HepG2 (cell line): Measurements from ENCODE around the gene CADM2. TPM values are rescaled to one million over a fixed set of nuclear protein-coding genes. Genes with fewer than 3 reads are reported as not detected.
A peak's percentile ranks its signal among the peaks of the same experiment; 100 is the strongest.

ENCODE experiments used
- CENPX ChIP-seq: sonication (generic); formaldehyde crosslinking; IDR thresholded peaks from 2 replicates; pipeline ENCODE4 v1.9.0; 2021; ENCODE audit warnings: mild to moderate bottlenecking, missing genetic modification reagents, moderate library complexity
- EEA1 ChIP-seq: sonication (generic); formaldehyde crosslinking; IDR thresholded peaks from 2 replicates; pipeline ENCODE4 v1.5.1; 2020; ENCODE audit warnings: mild to moderate bottlenecking, missing genetic modification reagents, borderline replicate concordance
- GPN1 ChIP-seq: sonication (generic); formaldehyde crosslinking; IDR thresholded peaks from 2 replicates; pipeline ENCODE4 v1.5.1; 2020; ENCODE audit warnings: missing genetic modification reagents, borderline replicate concordance
- KDM2A ChIP-seq: sonication (generic); formaldehyde crosslinking; IDR thresholded peaks from 2 replicates; pipeline ENCODE4 v1.4.0; 2020; ENCODE audit warnings: low read depth, missing genetic modification reagents, borderline replicate concordance
- KLF11 ChIP-seq: IDR thresholded peaks from 2 replicates; pipeline ENCODE4 v1.6.1; 2016; ENCODE audit warnings: missing compliant biosample characterization
- NFYC ChIP-seq: IDR thresholded peaks from 2 replicates; pipeline ENCODE4 v1.6.1; 2016; ENCODE audit warnings: missing genetic modification reagents, missing compliant biosample characterization
- NPAS2 ChIP-seq: sonication (generic); formaldehyde crosslinking; IDR thresholded peaks from 2 replicates; pipeline ENCODE4 v1.8.0; 2022; ENCODE audit warnings: mild to moderate bottlenecking, missing genetic modification reagents, borderline replicate concordance
- POGZ ChIP-seq: sonication (generic); formaldehyde crosslinking; IDR thresholded peaks from 2 replicates; pipeline ENCODE4 v1.4.0; 2020; ENCODE audit warnings: mild to moderate bottlenecking, missing genetic modification reagents
- PRDM4 ChIP-seq: sonication (generic); formaldehyde crosslinking; IDR thresholded peaks from 2 replicates; pipeline ENCODE4 v1.9.0; 2021; ENCODE audit warnings: missing genetic modification reagents, borderline replicate concordance
- TARDBP ChIP-seq: sonication (generic); formaldehyde crosslinking; IDR thresholded peaks from 2 replicates; pipeline ENCODE4 v1.8.0; 2022; ENCODE audit warnings: mild to moderate bottlenecking, missing genetic modification reagents
- THAP9 ChIP-seq: sonication (generic); formaldehyde crosslinking; IDR thresholded peaks from 2 replicates; pipeline ENCODE4; 2020; ENCODE audit warnings: missing genetic modification reagents, mild to moderate bottlenecking, borderline replicate concordance
- UBTF ChIP-seq: sonication (generic); formaldehyde crosslinking; IDR thresholded peaks from 2 replicates; pipeline ENCODE4 v1.4.0; 2020; ENCODE audit warnings: mild to moderate bottlenecking, missing genetic modification reagents
- ZNF205 ChIP-seq: IDR thresholded peaks from 2 replicates; pipeline ENCODE4 v1.6.1; 2018; ENCODE audit warnings: missing biosample characterization, missing genetic modification reagents
- ZNF430 ChIP-seq: sonication (generic); formaldehyde crosslinking; IDR thresholded peaks from 2 replicates; pipeline ENCODE4 v1.9.0; 2021; ENCODE audit warnings: mild to moderate bottlenecking, missing genetic modification reagents
- ZNF558 ChIP-seq: sonication (generic); formaldehyde crosslinking; IDR thresholded peaks from 2 replicates; pipeline ENCODE4 v1.9.0; 2022; ENCODE audit warnings: mild to moderate bottlenecking, missing genetic modification reagents, borderline replicate concordance
- ZNF605 ChIP-seq: sonication (generic); formaldehyde crosslinking; IDR thresholded peaks from 2 replicates; pipeline ENCODE4 v1.8.0; 2022; ENCODE audit warnings: mild to moderate bottlenecking, missing genetic modification reagents
- ZSCAN31 ChIP-seq: sonication (generic); formaldehyde crosslinking; IDR thresholded peaks from 2 replicates; pipeline ENCODE4 v1.5.0; 2020; ENCODE audit warnings: low read depth, mild to moderate bottlenecking, missing genetic modification reagents
- polyA plus RNA-seq, 8 experiments: library from polyadenylated mRNA; depleted of rRNA in 3 of 8; stranded (reverse) in 7 of 8; unstranded in 1 of 8; fragments of >200 nt; fragmentation: Illumina TruSeq in 4 of 8; extraction: Trizol in 4 of 8; gene quantifications; 2 replicates each; pipeline versions ENCODE4 v1.2.1 to v1.2.3, GENCODE V29; 2011 to 2016; ENCODE audit warnings: low read depth in 4 of 8, missing spikeins in 1 of 8, mixed read lengths in 1 of 8; ENCODE audit not compliant: insufficient read depth in 1 of 8
- total RNA-seq, 5 experiments: library from RNA; depleted of rRNA; stranded (reverse); fragments of >200 nt; fragmentation: Illumina TruSeq; extraction: Trizol; gene quantifications; 2 replicates each; pipeline ENCODE4 v1.2.3, GENCODE V29; 2016; ENCODE audit warnings: low read depth in 1 of 5

Gene CADM2
- total and polyA plus RNA-seq, 2 of the 13 experiments (the other 11 are each of a cell fraction or from before 2014, with no cell fraction given): not detected

GRCh38 chr3:84958495-84959469 is at the start of gene CADM2 (continued):
- TF ChIP-seq NPAS2 (no peak), CENPX (CRISPR knock-in tag) (no peak), GPN1 (CRISPR knock-in tag) (no peak), ZNF205 (CRISPR knock-in tag) (no peak), ZNF605 (CRISPR knock-in tag) (0 out of 2 replicates have a peak, but pooled peaks have one; percentile 30), NFYC (CRISPR knock-in tag) (peak; percentile 62), ZSCAN31 (CRISPR knock-in tag) (0 out of 2 replicates have a peak, but pooled peaks have one; percentile 20), EEA1 (CRISPR knock-in tag) (no peak), ZNF558 (no peak; the same call in 1 of the 2 replicates), PRDM4 (CRISPR knock-in tag) (no peak), UBTF (peak; percentile 92), ZNF430 (CRISPR knock-in tag) (no peak), KDM2A (CRISPR knock-in tag) (peak; percentile 39), THAP9 (CRISPR knock-in tag) (no peak), KLF11 (CRISPR knock-in tag) (no peak), POGZ (CRISPR knock-in tag) (0 out of 2 replicates have a peak, but pooled peaks have one; percentile 7), TARDBP (no peak)
